GM12878 (cell line): ENCODE data around the gene MPPED1. TPM values are rescaled to one million over a fixed set of nuclear protein-coding genes. Genes with fewer than 3 reads are reported as not detected.

Experiments used
- ATAC-seq: fragments of 200-7000 bp; cut with Tn5 transposase; 3 replicates; pipeline ENCODE4 v1.9.1; 2020; ENCODE audit warnings: mild to moderate bottlenecking, moderate library complexity
- BruUV-seq: library from RNA; stranded (reverse); fragments of 400-500 nt; replicated peaks from 2 replicates; lab custom pipeline; 2021; lab: Mats Ljungman, UMichigan
- CTCF ChIA-PET: fragments of 300-600 bp; sonication (Branson Sonifier 250); formaldehyde crosslinking; extraction: SDS; loops from one replicate; lab custom pipeline; 2021; ENCODE audit warnings: inconsistent platforms; lab: Yijun Ruan, JAX
- POLR2A ChIA-PET: fragments of 350-600 bp; formaldehyde crosslinking; extraction: SDS; loops from one replicate; lab custom pipeline; 2021; ENCODE audit warnings: inconsistent platforms; lab: Charles Lee
- RAD21 ChIA-PET: fragments of 300-600 bp; sonication (Branson Sonifier 250); formaldehyde crosslinking; loops from one replicate; lab custom pipeline; 2023; ENCODE audit warnings: antibody characterized with exemption; ENCODE audit not compliant: unreplicated experiment; lab: Charles Lee
- SMC1A ChIA-PET: fragments of 300-600 bp; sonication (Branson Sonifier 250); formaldehyde crosslinking; loops from one replicate; lab custom pipeline; 2023; ENCODE audit not compliant: unreplicated experiment, uncharacterized antibody; lab: Charles Lee
- DNase-seq: peaks from one replicate; pipeline ENCODE4 v3.0.0-alpha.2; 2011; ENCODE audit warnings: low read depth, low spot score
- FAIRE-seq: peaks from 3 replicates; lab custom pipeline; 2011; peaks lifted over from hg19 to GRCh38; lab: Jason Lieb, UNC
- H2AFZ ChIP-seq: 2 replicates; pipeline ENCODE4 v1.6.0; 2011; ENCODE audit warnings: low read depth, low read length, control low read depth; ENCODE audit not compliant: control insufficient read depth
- H3K27ac ChIP-seq: 2 replicates; pipeline ENCODE4 v1.5.1; 2011; ENCODE audit warnings: control low read depth; ENCODE audit not compliant: control insufficient read depth, insufficient read depth
- H3K27me3 ChIP-seq, 2 experiments: replicated peaks in 1 of 2; 2 replicates each; pipeline versions ENCODE4 v1.6.0 to v1.6.1; 2011; ENCODE audit warnings: low read length in 1 of 2; ENCODE audit not compliant: control insufficient read depth in 2 of 2, insufficient read depth in 2 of 2
- H3K36me3 ChIP-seq, 2 experiments: 2 replicates each; pipeline ENCODE4 v1.5.1; 2011; ENCODE audit warnings: low read length in 1 of 2; ENCODE audit not compliant: control insufficient read depth in 2 of 2, insufficient read depth in 2 of 2
- H3K4me1 ChIP-seq: 2 replicates; pipeline ENCODE4 v1.6.1; 2011; ENCODE audit warnings: mild to moderate bottlenecking, low read length, moderate library complexity, mixed read lengths; ENCODE audit not compliant: control insufficient read depth, insufficient read depth
- H3K4me2 ChIP-seq: 2 replicates; pipeline ENCODE4 v1.6.0; 2011; ENCODE audit warnings: control low read depth; ENCODE audit not compliant: control insufficient read depth, insufficient read depth
- H3K4me3 ChIP-seq: fragments of 200-600 bp; sonication (generic); 2 replicates; pipeline ENCODE4 v1.5.1; 2016
- H3K79me2 ChIP-seq: 2 replicates; pipeline ENCODE4 v1.6.0; 2011; ENCODE audit warnings: low read length; ENCODE audit not compliant: control insufficient read depth, insufficient read depth
- H3K9ac ChIP-seq: 2 replicates; pipeline ENCODE4 v1.8.0; 2011; ENCODE audit warnings: low read length, control low read depth, mixed read lengths; ENCODE audit not compliant: control insufficient read depth, insufficient read depth
- H3K9me3 ChIP-seq: replicated peaks from 3 replicates; pipeline ENCODE4 v1.5.1; 2011; ENCODE audit warnings: mild to moderate bottlenecking, low read length; ENCODE audit not compliant: control insufficient read depth, insufficient read depth
- H4K20me1 ChIP-seq: 2 replicates; pipeline ENCODE4 v1.6.0; 2011; ENCODE audit not compliant: control insufficient read depth, insufficient read depth
- STAT1 ChIP-seq: fragments of 450-650 bp; conservative IDR thresholded peaks from 2 replicates; pipeline ENCODE4 v1.6.1; 2014; ENCODE audit warnings: antibody characterized with exemption, mild to moderate bottlenecking
- ZNF24 ChIP-seq: fragments of 450-650 bp; IDR thresholded peaks from 2 replicates; pipeline ENCODE4 v1.6.1; 2017; ENCODE audit warnings: antibody characterized with exemption, mild to moderate bottlenecking
- ZZZ3 ChIP-seq: IDR thresholded peaks from 2 replicates; pipeline ENCODE4 v1.6.1; 2011; ENCODE audit warnings: low read depth; ENCODE audit not compliant: control insufficient read depth, insufficient read length
- WGBS: methylation state at CpG from one replicate; pipeline ENCODE4 v1.1.6; 2016; ENCODE audit warnings: low lambda C conversion rate; ENCODE audit not compliant: insufficient replicate concordance, insufficient coverage; ENCODE audit errors: missing lambda C conversion rate; 5-methylcytosine and 5-hydroxymethylcytosine counted together
- in situ Hi-C: fragments of 300-500 bp; cut with MboI; formaldehyde crosslinking; loops from 9 replicates; pipeline ENCODE4 v1.14.3; 2018; ENCODE audit warnings: mixed read lengths
- intact Hi-C: fragments of 100-400 bp; cut with micrococcal nuclease; formaldehyde crosslinking; loops from one replicate; pipeline ENCODE4 v1.14.2; 2022; ENCODE audit not compliant: unreplicated experiment
- polyA plus RNA-seq, 11 experiments: library from polyadenylated mRNA; depleted of rRNA in 4 of 11; unstranded in 6 of 11; stranded (reverse) in 5 of 11; fragments of >200 nt; fragmentation: Nextera tagmentation in 4 of 11; fragmentation: Illumina TruSeq in 1 of 11; extraction: Ambion mirVana in 4 of 11; extraction: Trizol in 1 of 11; gene quantifications; 1 replicate in 1 of 11; 2 replicates in 10 of 11; pipeline versions ENCODE4 v1.2.1 to v1.2.3, GENCODE V29; 2011 to 2016; ENCODE audit warnings: inconsistent platforms in 2 of 11, missing spikeins in 2 of 11, low read depth in 1 of 11
- total RNA-seq, 4 experiments: library from RNA; depleted of rRNA in 3 of 4; stranded (reverse); fragments of >200 nt in 3 of 4; fragmentation: Illumina TruSeq in 1 of 4; extraction: Trizol in 1 of 4; gene quantifications; 2 replicates each; pipeline versions ENCODE4 v1.2.1 to v1.2.3, GENCODE V29; 2013 to 2021
- TF ChIP-seq, protein P1 (sequence below): fragments of 450-650 bp; IDR thresholded peaks from 2 replicates; pipeline ENCODE4 v1.6.1; 2016; ENCODE audit warnings: mild to moderate bottlenecking
- TF ChIP-seq, protein P2 (sequence below): fragments of 450-650 bp; IDR thresholded peaks from 2 replicates; pipeline ENCODE4 v1.6.1; 2017; ENCODE audit warnings: mild to moderate bottlenecking, moderate library complexity

Gene MPPED1
- total and polyA plus RNA-seq, 10 of the 15 experiments (the other 5 are each of a cell fraction or from before 2014, with no cell fraction given): 0.11 TPM; not detected in 9

DNA sequence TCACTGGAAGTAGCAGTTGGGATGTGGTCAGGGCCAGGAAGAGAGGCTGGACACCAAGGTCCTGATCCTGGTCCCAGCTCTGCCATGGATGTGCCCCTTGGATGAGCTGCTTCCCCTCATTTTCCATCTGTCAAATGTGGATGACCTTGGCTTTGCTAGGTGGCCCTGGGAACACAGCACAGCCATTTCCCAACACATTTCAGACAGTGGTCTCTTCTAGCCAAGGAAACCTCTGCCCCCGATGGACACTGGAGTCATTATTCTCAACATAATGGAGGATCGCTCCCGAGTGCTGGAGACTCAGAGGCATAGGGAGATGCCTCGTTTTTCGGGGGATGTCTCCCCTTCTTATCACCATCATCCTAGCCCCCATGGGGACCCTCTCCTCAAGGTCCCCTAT lies 13.6 kb upstream of the MPPED1 start:
- Histone ChIP-seq H3K36me3 (no peaks in the 10 kb centered on the region), H3K9me3 (no peaks in the 10 kb centered on the region), H3K27me3 (peaks cover 0 to 1% of the 10 kb centered on the region in 2 experiments; a peak in 2 of 4 replicates), H3K4me2 (no peak overlapping the region), H4K20me1 (no peaks in the 10 kb centered on the region), H3K9ac (no peak overlapping the region), H3K27ac (no peak overlapping the region), H2AFZ (no peak overlapping the region), H3K79me2 (no peaks in the 10 kb centered on the region), H3K4me1 (no peaks in the 10 kb centered on the region), H3K4me3 (no peak overlapping the region)
- ChIA-PET RAD21 (no interaction called here), CTCF (interaction anchor here (1.1 kb wide), 1 partner anchor 10 kb away, joined by 3 read pairs; no protein-coding TSS in a partner anchor), POLR2A (no interaction called here), SMC1A (no interaction called here)
- ATAC-seq (no peak), FAIRE-seq (no peak), DNase-seq (no peak)
- intact Hi-C loops (no loop called here), in situ Hi-C loops (loop anchor here (10.0 kb wide), 2 partner anchors 427 to 1227 kb away; no protein-coding TSS in a partner anchor)
- WGBS: 14% methylated on average over 5 of the region's 5 CpGs
- TF ChIP-seq ZZZ3: no peak
- no peak for TF ChIP-seq STAT1
- no peak for TF ChIP-seq ZNF24
- TF ChIP-seq, protein P1, sequence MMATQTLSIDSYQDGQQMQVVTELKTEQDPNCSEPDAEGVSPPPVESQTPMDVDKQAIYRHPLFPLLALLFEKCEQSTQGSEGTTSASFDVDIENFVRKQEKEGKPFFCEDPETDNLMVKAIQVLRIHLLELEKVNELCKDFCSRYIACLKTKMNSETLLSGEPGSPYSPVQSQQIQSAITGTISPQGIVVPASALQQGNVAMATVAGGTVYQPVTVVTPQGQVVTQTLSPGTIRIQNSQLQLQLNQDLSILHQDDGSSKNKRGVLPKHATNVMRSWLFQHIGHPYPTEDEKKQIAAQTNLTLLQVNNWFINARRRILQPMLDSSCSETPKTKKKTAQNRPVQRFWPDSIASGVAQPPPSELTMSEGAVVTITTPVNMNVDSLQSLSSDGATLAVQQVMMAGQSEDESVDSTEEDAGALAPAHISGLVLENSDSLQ: no peak
- TF ChIP-seq, protein P2, sequence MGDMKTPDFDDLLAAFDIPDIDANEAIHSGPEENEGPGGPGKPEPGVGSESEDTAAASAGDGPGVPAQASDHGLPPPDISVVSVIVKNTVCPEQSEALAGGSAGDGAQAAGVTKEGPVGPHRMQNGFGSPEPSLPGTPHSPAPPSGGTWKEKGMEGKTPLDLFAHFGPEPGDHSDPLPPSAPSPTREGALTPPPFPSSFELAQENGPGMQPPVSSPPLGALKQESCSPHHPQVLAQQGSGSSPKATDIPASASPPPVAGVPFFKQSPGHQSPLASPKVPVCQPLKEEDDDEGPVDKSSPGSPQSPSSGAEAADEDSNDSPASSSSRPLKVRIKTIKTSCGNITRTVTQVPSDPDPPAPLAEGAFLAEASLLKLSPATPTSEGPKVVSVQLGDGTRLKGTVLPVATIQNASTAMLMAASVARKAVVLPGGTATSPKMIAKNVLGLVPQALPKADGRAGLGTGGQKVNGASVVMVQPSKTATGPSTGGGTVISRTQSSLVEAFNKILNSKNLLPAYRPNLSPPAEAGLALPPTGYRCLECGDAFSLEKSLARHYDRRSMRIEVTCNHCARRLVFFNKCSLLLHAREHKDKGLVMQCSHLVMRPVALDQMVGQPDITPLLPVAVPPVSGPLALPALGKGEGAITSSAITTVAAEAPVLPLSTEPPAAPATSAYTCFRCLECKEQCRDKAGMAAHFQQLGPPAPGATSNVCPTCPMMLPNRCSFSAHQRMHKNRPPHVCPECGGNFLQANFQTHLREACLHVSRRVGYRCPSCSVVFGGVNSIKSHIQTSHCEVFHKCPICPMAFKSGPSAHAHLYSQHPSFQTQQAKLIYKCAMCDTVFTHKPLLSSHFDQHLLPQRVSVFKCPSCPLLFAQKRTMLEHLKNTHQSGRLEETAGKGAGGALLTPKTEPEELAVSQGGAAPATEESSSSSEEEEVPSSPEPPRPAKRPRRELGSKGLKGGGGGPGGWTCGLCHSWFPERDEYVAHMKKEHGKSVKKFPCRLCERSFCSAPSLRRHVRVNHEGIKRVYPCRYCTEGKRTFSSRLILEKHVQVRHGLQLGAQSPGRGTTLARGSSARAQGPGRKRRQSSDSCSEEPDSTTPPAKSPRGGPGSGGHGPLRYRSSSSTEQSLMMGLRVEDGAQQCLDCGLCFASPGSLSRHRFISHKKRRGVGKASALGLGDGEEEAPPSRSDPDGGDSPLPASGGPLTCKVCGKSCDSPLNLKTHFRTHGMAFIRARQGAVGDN: no peak
- no TSS peak for BruUV-seq
